GM10266 (cell line): ENCODE results near the gene CELF5.

Experiments
- DNase-seq: peaks from one replicate; pipeline ENCODE4 v3.0.0; 2012; ENCODE audit errors: extremely low spot score
- CTCF ChIP-seq: IDR thresholded peaks from 2 replicates; pipeline ENCODE4 v1.5.1; 2012; ENCODE audit warnings: mild to moderate bottlenecking, low read depth; ENCODE audit not compliant: control insufficient read depth, insufficient read depth; ENCODE audit errors: missing control alignments

The CELF5 gene

GRCh38 chr19:3310280-3310679, 85.8 kb downstream of the CELF5 start:
- no peak for TF ChIP-seq CTCF
- no peak for DNase-seq

GRCh38 chr19:3310711-3311110, 86.2 kb downstream of the CELF5 start:
- no peak for TF ChIP-seq CTCF
- no peak for DNase-seq

GRCh38 chr19:3313199-3313575, 88.7 kb downstream of the CELF5 start:
- no peak for TF ChIP-seq CTCF

GRCh38 chr19:3314962-3315675, 90.7 kb downstream of the CELF5 start:
- no peak for DNase-seq
- no peak for TF ChIP-seq CTCF

More at GRCh38 chr19:3313199-3313575, 88.7 kb downstream of the CELF5 start:
- DNase-seq: no peak

- no peak for DNase-seq
- no peak for TF ChIP-seq CTCF
Measured at GRCh38 chr19:3315676-3315973, 91.2 kb downstream of the CELF5 start.

- TF ChIP-seq CTCF: no peak
- no peak for DNase-seq
Measured at GRCh38 chr19:3316132-3316648, 91.7 kb downstream of the CELF5 start.

GRCh38 chr19:3316659-3317207, 92.3 kb downstream of the CELF5 start:
- TF ChIP-seq CTCF: no peak
- DNase-seq: no peak
